HEK293 (cell line): ENCODE results near the gene OPN5.

Experiments
- CTCF ChIP-seq: fragments of 450-650 bp; formaldehyde crosslinking; IDR thresholded peaks from 2 replicates; pipeline ENCODE4 v1.5.1; 2016; ENCODE audit warnings: missing biosample characterization, missing genetic modification characterization
- MZF1 ChIP-seq: fragments of 450-650 bp; formaldehyde crosslinking; IDR thresholded peaks from 2 replicates; pipeline ENCODE4 v1.5.1; 2017; ENCODE audit warnings: missing biosample characterization, missing genetic modification characterization, borderline replicate concordance
- OVOL3 ChIP-seq: fragments of 450-650 bp; formaldehyde crosslinking; IDR thresholded peaks from 2 replicates; pipeline ENCODE4 v1.5.1; 2016; ENCODE audit warnings: missing biosample characterization, missing genetic modification characterization
- YY1 ChIP-seq: fragments of 450-650 bp; formaldehyde crosslinking; IDR thresholded peaks from 2 replicates; pipeline ENCODE4 v1.5.1; 2018; ENCODE audit warnings: missing biosample characterization, missing genetic modification characterization
- ZNF138 ChIP-seq: fragments of 450-650 bp; formaldehyde crosslinking; IDR thresholded peaks from 2 replicates; pipeline ENCODE4 v1.5.1; 2016; ENCODE audit warnings: missing biosample characterization, missing genetic modification characterization, borderline replicate concordance
- ZNF140 ChIP-seq: fragments of 450-650 bp; formaldehyde crosslinking; IDR thresholded peaks from 2 replicates; pipeline ENCODE4 v1.5.1; 2016; ENCODE audit warnings: missing biosample characterization, missing genetic modification characterization
- ZNF792 ChIP-seq: fragments of 450-650 bp; formaldehyde crosslinking; IDR thresholded peaks from 2 replicates; pipeline ENCODE4 v1.5.1; 2016; ENCODE audit warnings: missing biosample characterization, missing genetic modification characterization

GRCh38 chr6:47733879-47734558 is 47.8 kb upstream of the OPN5 start:
- no peak for TF ChIP-seq CTCF (tag by site-specific recombination)
- TF ChIP-seq YY1 (tag by site-specific recombination): no peak
- TF ChIP-seq ZNF140 (tag by site-specific recombination): no peak
- TF ChIP-seq ZNF792 (tag by site-specific recombination): no peak
- no peak for TF ChIP-seq ZNF138 (tag by site-specific recombination)
- no peak for TF ChIP-seq OVOL3 (tag by site-specific recombination)
- no peak for TF ChIP-seq MZF1 (tag by site-specific recombination)
